ENCODE measurements around the gene SAMD11.

GRCh38 chr1:974687-975328 lies 51.1 kb downstream of the SAMD11 start:
- TF ChIP-seq CTCF (conservative IDR thresholded peaks at IDR 0.05) (no peak), ZFX (IDR thresholded peaks at IDR 0.05) (no peak)

Data from C4-2B (cell line).